ENCODE results near the gene CACNB2.

The CACNB2 gene

DNA sequence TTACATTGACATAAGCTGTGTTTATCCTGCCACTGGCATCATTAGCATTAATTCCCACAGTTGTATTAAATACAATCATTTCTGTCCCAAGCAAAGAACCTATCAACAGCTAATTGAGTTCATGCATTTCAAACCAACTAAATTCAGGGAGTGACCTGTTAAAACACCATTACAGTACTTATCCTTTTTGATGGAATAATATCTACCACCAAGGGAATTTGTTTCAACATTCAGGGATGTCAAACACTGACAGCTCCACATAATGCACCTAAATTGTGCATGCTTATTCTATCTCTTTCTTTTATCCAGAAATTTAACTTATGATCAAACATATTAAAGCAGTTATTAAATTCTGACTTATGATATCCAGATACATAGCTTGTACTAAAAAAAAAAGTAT is 374.3 kb downstream of the CACNB2 start:
- DNase-seq (ENCODE audit: low read depth) = no peak

- no peak for DNase-seq (ENCODE audit: low read depth)
These were observed 376.6 kb downstream of the CACNB2 start for GRCh38 chr10:18516851-18517250.

GRCh38 chr10:18523025-18523424 is 382.8 kb downstream of the CACNB2 start:
- no peak for DNase-seq (ENCODE audit: low read depth)

DNA sequence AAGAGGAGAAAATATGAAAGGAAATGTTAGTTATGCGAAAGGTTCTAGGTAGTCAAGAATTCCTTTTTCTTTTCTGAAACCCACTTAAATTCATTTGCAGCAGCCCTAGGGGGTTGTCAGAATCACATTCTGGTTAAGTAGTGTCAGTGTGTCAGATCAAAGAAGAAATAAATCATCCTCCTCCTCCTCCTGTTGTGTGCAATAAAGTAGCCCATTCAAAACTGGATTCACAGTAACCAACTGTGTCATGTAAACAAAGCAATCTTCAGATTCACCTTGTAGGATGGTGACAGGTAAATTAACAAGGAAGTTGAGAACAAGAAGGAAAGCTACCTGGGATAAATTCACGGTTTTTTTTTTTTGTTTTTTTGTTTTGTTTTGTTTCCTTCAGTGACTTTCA is 383.6 kb downstream of the CACNB2 start:
- DNase-seq (ENCODE audit: low read depth) = no peak

GRCh38 chr10:18527687-18528086 is 387.5 kb downstream of the CACNB2 start:
- DNase-seq (ENCODE audit: low read depth) = no peak

DNA sequence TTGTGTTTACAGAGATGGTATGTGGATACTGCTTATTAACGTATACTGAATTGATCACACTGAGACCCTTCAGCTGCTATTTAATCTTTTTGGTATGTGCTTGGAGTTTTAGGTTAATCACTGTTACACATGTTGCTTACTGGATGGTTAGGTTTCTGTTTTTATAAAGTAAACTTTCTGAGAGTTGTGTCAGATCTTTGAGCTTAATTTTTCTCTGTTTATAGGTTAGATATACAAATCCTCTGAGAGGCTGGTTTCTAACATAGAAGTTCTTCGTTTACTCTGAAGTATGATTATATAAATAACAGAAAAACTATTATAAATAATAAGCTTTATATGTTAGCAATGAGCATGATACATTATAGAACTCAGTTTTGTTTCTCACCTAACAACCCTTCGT is 388.1 kb downstream of the CACNB2 start:
- no peak for DNase-seq (ENCODE audit: low read depth)

DNA sequence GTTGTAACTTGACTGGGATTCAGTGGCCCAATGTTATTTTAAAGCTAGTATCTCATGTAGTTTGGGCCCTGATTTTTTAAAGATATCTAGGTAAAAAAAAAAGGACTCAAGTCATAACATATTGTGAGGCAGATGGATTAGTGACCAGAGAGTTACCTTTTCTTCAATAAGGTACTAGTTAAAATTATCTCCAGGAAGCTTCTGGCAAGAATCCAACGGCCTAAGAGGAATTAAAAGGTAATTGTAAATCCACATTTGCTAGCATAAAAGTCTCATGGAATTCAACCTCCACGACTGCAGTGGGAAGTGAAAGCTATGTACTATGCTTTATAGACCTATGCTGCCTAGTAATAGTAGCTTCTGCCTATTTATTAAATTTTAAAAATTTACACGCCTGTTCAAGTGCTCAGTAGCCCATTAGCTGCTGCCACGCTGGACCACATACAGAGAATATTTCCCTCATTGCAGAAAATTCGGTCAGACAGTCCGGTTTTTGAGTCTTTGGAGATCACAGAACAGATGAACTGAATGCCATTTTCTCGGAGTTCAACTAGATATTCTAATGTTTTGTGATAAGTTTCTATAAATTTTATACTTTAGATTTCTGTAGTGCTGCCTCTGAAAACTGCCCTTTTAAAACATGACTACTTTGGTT is 392.8 kb downstream of the CACNB2 start:
- DNase-seq (ENCODE audit: low read depth) = no peak

GRCh38 chr10:18533896-18534295 is 393.7 kb downstream of the CACNB2 start:
- DNase-seq (ENCODE audit: low read depth) = no peak

GRCh38 chr10:18539335-18539734 is 399.1 kb downstream of the CACNB2 start:
- no peak for DNase-seq (ENCODE audit: low read depth)

DNA sequence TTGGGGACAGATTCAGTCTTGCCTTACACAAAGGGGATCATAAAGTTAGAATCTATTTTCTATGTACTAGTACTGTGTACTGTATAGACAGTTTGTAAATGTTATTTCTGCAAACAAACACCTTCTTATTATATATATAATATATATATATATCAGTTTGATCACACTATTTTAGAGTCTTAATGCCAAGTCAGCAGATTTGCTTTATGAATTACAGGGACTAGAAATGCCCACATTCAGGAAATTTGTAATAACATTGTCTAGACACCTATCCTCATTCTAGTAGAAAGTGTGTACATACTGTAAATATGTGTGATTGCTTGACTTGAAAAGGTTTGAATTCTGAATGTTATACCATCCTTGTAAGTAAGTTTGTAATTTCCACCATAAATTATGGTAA is 400.0 kb downstream of the CACNB2 start:
- no peak for DNase-seq (ENCODE audit: low read depth)

GRCh38 chr10:18542832-18543231 is 402.6 kb downstream of the CACNB2 start:
- no peak for DNase-seq (ENCODE audit: low read depth)

GRCh38 chr10:18545621-18546305 is 405.5 kb downstream of the CACNB2 start:
- DNase-seq (ENCODE audit: low read depth) = no peak

- DNase-seq (ENCODE audit: low read depth) = no peak
These were observed 408.9 kb downstream of the CACNB2 start for GRCh38 chr10:18549105-18549504.

DNA sequence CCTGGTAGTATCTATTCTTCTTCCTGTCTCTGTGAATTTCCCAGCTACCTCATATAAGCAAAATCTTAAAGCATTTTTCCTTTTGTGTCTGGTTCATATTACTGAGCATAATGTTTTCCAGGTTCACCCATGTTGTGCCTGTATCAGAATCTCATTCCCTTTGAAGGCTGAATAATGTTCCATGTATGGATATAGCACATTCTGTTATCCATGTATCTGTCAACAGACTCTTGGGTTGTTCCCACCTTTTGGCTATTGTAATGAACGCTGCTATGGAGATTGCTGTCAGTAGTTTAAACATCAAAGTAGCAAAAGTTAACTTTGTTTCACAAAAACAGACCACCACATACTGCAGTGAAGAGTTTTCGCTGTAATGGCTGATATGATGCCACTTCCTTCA is 411.2 kb downstream of the CACNB2 start:
- no peak for DNase-seq (ENCODE audit: low read depth)

- DNase-seq (ENCODE audit: low read depth) = no peak
These were observed 414.3 kb downstream of the CACNB2 start for GRCh38 chr10:18554479-18554878.

- DNase-seq (ENCODE audit: low read depth) = no peak
These were observed 416.4 kb downstream of the CACNB2 start for GRCh38 chr10:18556522-18557147.

- DNase-seq (ENCODE audit: low read depth) = no peak
These were observed 417.7 kb downstream of the CACNB2 start for GRCh38 chr10:18557960-18558359.

DNA sequence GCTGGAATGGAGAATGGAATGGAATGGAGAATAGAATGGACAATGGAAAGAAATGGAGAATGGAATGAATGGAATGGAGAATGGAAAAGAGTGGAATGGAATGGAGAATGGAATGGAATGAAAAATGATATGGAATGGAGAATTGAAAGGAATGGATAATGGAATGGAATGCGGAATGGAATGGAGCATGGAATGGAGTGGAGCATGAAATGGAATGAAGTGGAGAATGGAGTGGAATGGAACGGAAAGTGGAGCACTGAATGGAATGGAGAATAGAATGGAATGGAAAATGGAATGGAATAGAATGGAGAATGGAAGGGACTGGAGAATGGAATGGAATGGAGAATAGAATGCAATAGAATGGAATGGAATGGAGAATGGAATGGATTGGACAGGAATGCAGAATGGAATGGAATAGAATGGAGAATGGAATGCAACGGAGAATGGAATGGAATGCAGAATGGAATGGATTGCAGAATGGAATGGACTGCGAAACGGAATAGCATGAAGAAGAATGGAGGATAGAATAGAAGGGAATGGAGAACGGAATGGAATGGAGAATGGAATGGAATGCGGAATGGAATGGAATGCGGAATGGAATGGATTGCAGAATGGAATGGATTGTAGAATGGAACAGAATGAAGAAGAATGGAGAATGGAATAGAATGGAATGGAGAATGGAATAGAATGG is 421.8 kb downstream of the CACNB2 start:
- DNase-seq (ENCODE audit: low read depth) = no peak

GRCh38 chr10:18563003-18563726 is 422.9 kb downstream of the CACNB2 start:
- no peak for DNase-seq (ENCODE audit: low read depth)

- DNase-seq (ENCODE audit: low read depth) = no peak
These were observed 424.8 kb downstream of the CACNB2 start for GRCh38 chr10:18565006-18565405.

- no peak for DNase-seq (ENCODE audit: low read depth)
These were observed 426.0 kb downstream of the CACNB2 start for GRCh38 chr10:18566177-18566576.

- no peak for DNase-seq (ENCODE audit: low read depth)
These were observed 427.2 kb downstream of the CACNB2 start for GRCh38 chr10:18567343-18567856.

Measured in stimulated activated CD8-positive, alpha-beta memory T cell treated with anti-CD3 and anti-CD28 coated beads, Interleukin-15, amount 100 ng/mL, for 1 hour (primary cell).